Measurements from ENCODE around the gene PDCL2. TPM values are rescaled to one million over a fixed set of nuclear protein-coding genes. Genes with fewer than 3 reads are reported as not detected.
"Not testable (repeated sequence)": the region's sequence is repeated elsewhere in the genome, so short reads cannot be mapped to it uniquely, and the experiment has no call there.

Gene PDCL2
- total and polyA plus RNA-seq, 10 of the 15 experiments (the other 5 are each of a cell fraction or from before 2014, with no cell fraction given), result not detected

GRCh38 chr4:55553441-55554201, 38.4 kb downstream of the PDCL2 start:
- in situ Hi-C loops (cut with MboI), result loop anchor here (10.0 to 25.0 kb wide), 2 partner anchors 209 to 1241 kb away; partner anchors contain the start of gene SRD5A3
- no peaks in the 10 kb centered on the region for H3K36me3 ChIP-seq (ENCODE audit: control insufficient read depth in 2 of 2, insufficient read depth in 2 of 2, low read length in 1 of 2)
- H3K9me3 ChIP-seq (replicated peaks; ENCODE audit: control insufficient read depth, insufficient read depth, low read length), result no peaks in the 10 kb centered on the region
- intact Hi-C loops (cut with micrococcal nuclease; ENCODE audit: unreplicated experiment), result loop anchor here (1.0 kb wide), 2 partner anchors 144 to 207 kb away; partner anchors contain the start of gene SRD5A3
- ChIA-PET POLR2A (no interaction called here), SMC1A (ENCODE audit: uncharacterized antibody, unreplicated experiment) (interaction anchor here (1.3 to 3.2 kb wide), 3 partner anchors 13 to 144 kb away, joined by 3 to 17 read pairs (median 13); no protein-coding TSS in a partner anchor), RAD21 (ENCODE audit: unreplicated experiment) (interaction anchor here (1.5 kb wide), 2 partner anchors 144 to 145 kb away, joined by 8 to 11 read pairs; no protein-coding TSS in a partner anchor), CTCF (interaction anchor here (1.3 to 2.7 kb wide), 4 partner anchors 109 to 208 kb away, joined by 6 to 12 read pairs (median 7); no protein-coding TSS in a partner anchor)
- ATAC-seq (peak; percentile 58), DNase-seq (ENCODE audit: low read depth, low spot score) (no peak), FAIRE-seq (no peak)
- no TSS peak for BruUV-seq (replicated peaks)
- no peak overlapping the region for H3K27ac ChIP-seq (ENCODE audit: control insufficient read depth, insufficient read depth)
- TF ChIP-seq NFYB (IDR thresholded peaks at IDR 0.05; ENCODE audit: insufficient read depth, low read depth, low read length) (0 out of 2 replicates have a peak, but pooled peaks have one; percentile 39), IKZF1 (conservative IDR thresholded peaks at IDR 0.05) (no peak)
- peak overlapping the region; percentile 49 for H2AFZ ChIP-seq (ENCODE audit: control insufficient read depth, low read depth, low read length)
- no peak overlapping the region for H3K9ac ChIP-seq (ENCODE audit: control insufficient read depth, insufficient read depth, low read length)
- no peaks in the 10 kb centered on the region for H3K4me1 ChIP-seq (ENCODE audit: control insufficient read depth, insufficient read depth, low read length)
- WGBS (ENCODE audit: insufficient coverage, insufficient replicate concordance, low lambda C conversion rate, missing lambda C conversion rate), result 21% methylated on average over 10 of the region's 10 CpGs
- H3K79me2 ChIP-seq (ENCODE audit: control insufficient read depth, insufficient read depth, low read length), result no peaks in the 10 kb centered on the region
- H3K4me2 ChIP-seq (ENCODE audit: control insufficient read depth, insufficient read depth), result peak overlapping the region; percentile 43; the same call in 1 of the 2 replicates
- no peaks in the 10 kb centered on the region for H4K20me1 ChIP-seq (ENCODE audit: control insufficient read depth, insufficient read depth)
- no peaks in the 10 kb centered on the region for H3K27me3 ChIP-seq (replicated peaks in 1 of 2; ENCODE audit: control insufficient read depth in 2 of 2, insufficient read depth in 2 of 2, low read length in 1 of 2)
- H3K4me3 ChIP-seq, result peak overlapping the region; percentile 18; the same call in 1 of the 2 replicates

DNA sequence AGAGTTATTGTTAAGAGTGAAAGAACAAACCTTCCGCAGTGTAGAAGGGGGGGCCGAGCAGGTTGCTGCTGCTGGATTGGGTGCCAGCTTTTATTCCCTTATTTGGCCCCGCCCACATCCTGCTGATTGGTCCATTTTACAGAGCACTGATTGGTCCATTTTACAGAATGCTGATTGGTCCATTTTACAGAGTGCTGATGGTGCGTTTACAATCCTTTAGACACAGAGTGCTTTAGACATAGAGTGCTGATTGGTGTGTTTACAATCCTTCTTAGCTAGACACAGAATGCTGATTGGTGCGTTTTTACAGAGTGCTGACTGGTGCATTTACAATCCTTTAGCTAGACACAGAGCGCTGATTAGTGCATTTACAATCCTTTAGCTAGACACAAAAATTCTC, 40.1 kb downstream of the PDCL2 start:
- ChIA-PET CTCF (interaction anchor here (0.7 to 2.7 kb wide), 3 partner anchors 10 to 142 kb away, joined by 3 to 12 read pairs (median 4); no protein-coding TSS in a partner anchor), RAD21 (ENCODE audit: unreplicated experiment) (interaction anchor here (0.5 to 1.5 kb wide), 4 partner anchors 12 to 142 kb away, joined by 3 to 8 read pairs (median 4); no protein-coding TSS in a partner anchor), POLR2A (interaction anchor here (1.3 kb wide), 1 partner anchor 143 kb away, joined by 3 read pairs; no protein-coding TSS in a partner anchor), SMC1A (ENCODE audit: uncharacterized antibody, unreplicated experiment) (interaction anchor here (0.5 to 3.2 kb wide), 5 partner anchors 10 to 220 kb away, joined by 3 to 17 read pairs (median 3); no protein-coding TSS in a partner anchor)
- TF ChIP-seq NFYB (IDR thresholded peaks at IDR 0.05; ENCODE audit: insufficient read depth, low read depth, low read length), result peak; percentile 81
- H3K9me3 ChIP-seq (replicated peaks; ENCODE audit: control insufficient read depth, insufficient read depth, low read length); H3K36me3 ChIP-seq (ENCODE audit: control insufficient read depth in 2 of 2, insufficient read depth in 2 of 2, low read length in 1 of 2); H3K79me2 ChIP-seq (ENCODE audit: control insufficient read depth, insufficient read depth, low read length); H2AFZ ChIP-seq (ENCODE audit: control insufficient read depth, low read depth, low read length); H3K4me2 ChIP-seq (ENCODE audit: control insufficient read depth, insufficient read depth); H3K4me1 ChIP-seq (ENCODE audit: control insufficient read depth, insufficient read depth, low read length); H3K9ac ChIP-seq (ENCODE audit: control insufficient read depth, insufficient read depth, low read length); BruUV-seq (replicated peaks); FAIRE-seq; ATAC-seq; intact Hi-C loops (cut with micrococcal nuclease; ENCODE audit: unreplicated experiment); H4K20me1 ChIP-seq (ENCODE audit: control insufficient read depth, insufficient read depth); H3K4me3 ChIP-seq; H3K27ac ChIP-seq (ENCODE audit: control insufficient read depth, insufficient read depth); DNase-seq (ENCODE audit: low read depth, low spot score); H3K27me3 ChIP-seq (replicated peaks in 1 of 2; ENCODE audit: control insufficient read depth in 2 of 2, insufficient read depth in 2 of 2, low read length in 1 of 2): not testable (repeated sequence)
- in situ Hi-C loops (cut with MboI), result loop anchor here (10.0 to 25.0 kb wide), 2 partner anchors 207 to 1240 kb away; partner anchors contain the start of gene SRD5A3
- 37% methylated on average over 6 of the region's 6 CpGs for WGBS (ENCODE audit: insufficient coverage, insufficient replicate concordance, low lambda C conversion rate, missing lambda C conversion rate)
